ENCODE data around the gene STARD5.

The STARD5 gene

GRCh38 chr15:81323944-81324881, at the start of gene STARD5:
TSS of gene STARD5 (minus strand) at chr15:81324141. CDS start at chr15:81324099, 42 bp downstream.
- Histone ChIP-seq H3K9ac (ENCODE audit: low read length) (peak within 1 kb of the TSS; percentile 81), H3K36me3 (ENCODE audit: control insufficient read depth, insufficient read depth, low read length) (no peaks in the 10 kb centered on the region), H3K27me3 (ENCODE audit: control insufficient read depth, insufficient read depth, low read length) (no peaks in the 10 kb centered on the region), H3K9me3 (ENCODE audit: control insufficient read depth, low read length) (no peaks in the 10 kb centered on the region), H3K4me3 (ENCODE audit: low read length) (peak within 1 kb of the TSS; percentile 56), H3K4me1 (ENCODE audit: control insufficient read depth, insufficient read depth, low read length) (peaks cover 6% of the 10 kb centered on the region)

GRCh38 chr15:81373176-81373575, 49.2 kb upstream of the STARD5 start:
- Histone ChIP-seq H3K4me1 (ENCODE audit: control insufficient read depth, insufficient read depth, low read length) (peaks cover 19% of the 10 kb centered on the region), H3K4me3 (ENCODE audit: low read length) (no peak overlapping the region), H3K27me3 (ENCODE audit: control insufficient read depth, insufficient read depth, low read length) (no peaks in the 10 kb centered on the region), H3K9ac (ENCODE audit: low read length) (no peak overlapping the region), H3K9me3 (ENCODE audit: control insufficient read depth, low read length) (no peaks in the 10 kb centered on the region), H3K36me3 (ENCODE audit: control insufficient read depth, insufficient read depth, low read length) (no peaks in the 10 kb centered on the region)

GRCh38 chr15:81372575-81372974, 48.6 kb upstream of the STARD5 start:
- Histone ChIP-seq H3K9ac (ENCODE audit: low read length) (no peak overlapping the region), H3K9me3 (ENCODE audit: control insufficient read depth, low read length) (no peaks in the 10 kb centered on the region), H3K4me3 (ENCODE audit: low read length) (no peak overlapping the region), H3K4me1 (ENCODE audit: control insufficient read depth, insufficient read depth, low read length) (peaks cover 19% of the 10 kb centered on the region), H3K27me3 (ENCODE audit: control insufficient read depth, insufficient read depth, low read length) (no peaks in the 10 kb centered on the region), H3K36me3 (ENCODE audit: control insufficient read depth, insufficient read depth, low read length) (no peaks in the 10 kb centered on the region)

- no peaks in the 10 kb centered on the region for H3K36me3 ChIP-seq (ENCODE audit: control insufficient read depth, insufficient read depth, low read length)
- H3K27me3 ChIP-seq (ENCODE audit: control insufficient read depth, insufficient read depth, low read length): no peaks in the 10 kb centered on the region
- no peak overlapping the region for H3K9ac ChIP-seq (ENCODE audit: low read length)
- H3K9me3 ChIP-seq (ENCODE audit: control insufficient read depth, low read length): no peaks in the 10 kb centered on the region
- H3K4me3 ChIP-seq (ENCODE audit: low read length): no peak overlapping the region
- H3K4me1 ChIP-seq (ENCODE audit: control insufficient read depth, insufficient read depth, low read length): peaks cover 7% of the 10 kb centered on the region
Measured at GRCh38 chr15:81363718-81364500, 40.0 kb upstream of the STARD5 start.

GRCh38 chr15:81363276-81363675, 39.3 kb upstream of the STARD5 start:
- H3K9ac ChIP-seq (ENCODE audit: low read length): no peak overlapping the region
- H3K27me3 ChIP-seq (ENCODE audit: control insufficient read depth, insufficient read depth, low read length): no peaks in the 10 kb centered on the region
- peaks cover 7% of the 10 kb centered on the region for H3K4me1 ChIP-seq (ENCODE audit: control insufficient read depth, insufficient read depth, low read length)

GRCh38 chr15:81362790-81363189, 38.8 kb upstream of the STARD5 start:
- Histone ChIP-seq H3K9me3 (ENCODE audit: control insufficient read depth, low read length) (no peaks in the 10 kb centered on the region), H3K36me3 (ENCODE audit: control insufficient read depth, insufficient read depth, low read length) (no peaks in the 10 kb centered on the region), H3K27me3 (ENCODE audit: control insufficient read depth, insufficient read depth, low read length) (no peaks in the 10 kb centered on the region), H3K9ac (ENCODE audit: low read length) (no peak overlapping the region), H3K4me1 (ENCODE audit: control insufficient read depth, insufficient read depth, low read length) (peaks cover 7% of the 10 kb centered on the region), H3K4me3 (ENCODE audit: low read length) (no peak overlapping the region)

More at GRCh38 chr15:81363276-81363675, 39.3 kb upstream of the STARD5 start:
- Histone ChIP-seq H3K4me3 (ENCODE audit: low read length) (no peak overlapping the region), H3K36me3 (ENCODE audit: control insufficient read depth, insufficient read depth, low read length) (no peaks in the 10 kb centered on the region), H3K9me3 (ENCODE audit: control insufficient read depth, low read length) (no peaks in the 10 kb centered on the region)

GRCh38 chr15:81361891-81362290, 38.0 kb upstream of the STARD5 start:
- H3K36me3 ChIP-seq (ENCODE audit: control insufficient read depth, insufficient read depth, low read length): no peaks in the 10 kb centered on the region
- no peak overlapping the region for H3K9ac ChIP-seq (ENCODE audit: low read length)
- no peaks in the 10 kb centered on the region for H3K9me3 ChIP-seq (ENCODE audit: control insufficient read depth, low read length)
- no peaks in the 10 kb centered on the region for H3K27me3 ChIP-seq (ENCODE audit: control insufficient read depth, insufficient read depth, low read length)
- peaks cover 7% of the 10 kb centered on the region for H3K4me1 ChIP-seq (ENCODE audit: control insufficient read depth, insufficient read depth, low read length)
- H3K4me3 ChIP-seq (ENCODE audit: low read length): no peak overlapping the region

GRCh38 chr15:81360491-81360890, 36.5 kb upstream of the STARD5 start:
- Histone ChIP-seq H3K9ac (ENCODE audit: low read length) (no peak overlapping the region), H3K36me3 (ENCODE audit: control insufficient read depth, insufficient read depth, low read length) (no peaks in the 10 kb centered on the region), H3K4me1 (ENCODE audit: control insufficient read depth, insufficient read depth, low read length) (peaks cover 7% of the 10 kb centered on the region), H3K9me3 (ENCODE audit: control insufficient read depth, low read length) (no peaks in the 10 kb centered on the region), H3K27me3 (ENCODE audit: control insufficient read depth, insufficient read depth, low read length) (no peaks in the 10 kb centered on the region), H3K4me3 (ENCODE audit: low read length) (no peak overlapping the region)

GRCh38 chr15:81358248-81358647, 34.3 kb upstream of the STARD5 start:
- no peak overlapping the region for H3K4me3 ChIP-seq (ENCODE audit: low read length)
- no peaks in the 10 kb centered on the region for H3K27me3 ChIP-seq (ENCODE audit: control insufficient read depth, insufficient read depth, low read length)
- no peaks in the 10 kb centered on the region for H3K36me3 ChIP-seq (ENCODE audit: control insufficient read depth, insufficient read depth, low read length)
- H3K9ac ChIP-seq (ENCODE audit: low read length): no peak overlapping the region
- H3K9me3 ChIP-seq (ENCODE audit: control insufficient read depth, low read length): no peaks in the 10 kb centered on the region
- peaks cover under 1% of the 10 kb centered on the region for H3K4me1 ChIP-seq (ENCODE audit: control insufficient read depth, insufficient read depth, low read length)

- Histone ChIP-seq H3K9ac (ENCODE audit: low read length) (no peak overlapping the region), H3K4me1 (ENCODE audit: control insufficient read depth, insufficient read depth, low read length) (no peaks in the 10 kb centered on the region), H3K4me3 (ENCODE audit: low read length) (no peak overlapping the region), H3K9me3 (ENCODE audit: control insufficient read depth, low read length) (no peaks in the 10 kb centered on the region), H3K27me3 (ENCODE audit: control insufficient read depth, insufficient read depth, low read length) (no peaks in the 10 kb centered on the region), H3K36me3 (ENCODE audit: control insufficient read depth, insufficient read depth, low read length) (no peaks in the 10 kb centered on the region)
Measured at GRCh38 chr15:81357180-81357686, 33.3 kb upstream of the STARD5 start.

GRCh38 chr15:81356252-81356651, 32.3 kb upstream of the STARD5 start:
- Histone ChIP-seq H3K9ac (ENCODE audit: low read length) (no peak overlapping the region), H3K9me3 (ENCODE audit: control insufficient read depth, low read length) (no peaks in the 10 kb centered on the region), H3K4me3 (ENCODE audit: low read length) (no peak overlapping the region), H3K36me3 (ENCODE audit: control insufficient read depth, insufficient read depth, low read length) (no peaks in the 10 kb centered on the region), H3K4me1 (ENCODE audit: control insufficient read depth, insufficient read depth, low read length) (no peaks in the 10 kb centered on the region), H3K27me3 (ENCODE audit: control insufficient read depth, insufficient read depth, low read length) (no peaks in the 10 kb centered on the region)

GRCh38 chr15:81351651-81352050, 27.7 kb upstream of the STARD5 start:
- no peaks in the 10 kb centered on the region for H3K4me1 ChIP-seq (ENCODE audit: control insufficient read depth, insufficient read depth, low read length)

More at GRCh38 chr15:81351651-81352050, 27.7 kb upstream of the STARD5 start:
- Histone ChIP-seq H3K27me3 (ENCODE audit: control insufficient read depth, insufficient read depth, low read length) (no peaks in the 10 kb centered on the region), H3K9ac (ENCODE audit: low read length) (no peak overlapping the region), H3K9me3 (ENCODE audit: control insufficient read depth, low read length) (no peaks in the 10 kb centered on the region), H3K4me3 (ENCODE audit: low read length) (no peak overlapping the region), H3K36me3 (ENCODE audit: control insufficient read depth, insufficient read depth, low read length) (no peaks in the 10 kb centered on the region)
